GM06990 (cell line): ENCODE measurements around the gene C2.
"Not testable (repeated sequence)": the region's sequence is repeated elsewhere in the genome, so short reads cannot be mapped to it uniquely, and the experiment has no call there.

Experiments used
- DNase-seq: peaks from one replicate; pipeline ENCODE4 v3.0.0-alpha.2; 2011; ENCODE audit not compliant: insufficient read length; ENCODE audit errors: extremely low read depth
- H3K27me3 ChIP-seq: replicated peaks from 2 replicates; pipeline ENCODE4 v1.6.0; 2011; ENCODE audit warnings: low read length; ENCODE audit not compliant: control insufficient read depth, insufficient read depth
- H3K36me3 ChIP-seq: 2 replicates; pipeline ENCODE4 v1.5.1; 2011; ENCODE audit warnings: low read length; ENCODE audit not compliant: control insufficient read depth, insufficient read depth
- H3K4me3 ChIP-seq: replicated peaks from 2 replicates; pipeline ENCODE4 v1.5.1; 2011; ENCODE audit warnings: low read depth, mild to moderate bottlenecking, control low read depth, low read length
- TF ChIP-seq, protein P1 (sequence below): IDR thresholded peaks from 2 replicates; pipeline ENCODE4 v1.5.1; 2011; ENCODE audit warnings: low read length, control low read depth, mild to moderate bottlenecking, inconsistent platforms; ENCODE audit not compliant: insufficient read depth, poor library complexity, severe bottlenecking

The C2 gene

DNA sequence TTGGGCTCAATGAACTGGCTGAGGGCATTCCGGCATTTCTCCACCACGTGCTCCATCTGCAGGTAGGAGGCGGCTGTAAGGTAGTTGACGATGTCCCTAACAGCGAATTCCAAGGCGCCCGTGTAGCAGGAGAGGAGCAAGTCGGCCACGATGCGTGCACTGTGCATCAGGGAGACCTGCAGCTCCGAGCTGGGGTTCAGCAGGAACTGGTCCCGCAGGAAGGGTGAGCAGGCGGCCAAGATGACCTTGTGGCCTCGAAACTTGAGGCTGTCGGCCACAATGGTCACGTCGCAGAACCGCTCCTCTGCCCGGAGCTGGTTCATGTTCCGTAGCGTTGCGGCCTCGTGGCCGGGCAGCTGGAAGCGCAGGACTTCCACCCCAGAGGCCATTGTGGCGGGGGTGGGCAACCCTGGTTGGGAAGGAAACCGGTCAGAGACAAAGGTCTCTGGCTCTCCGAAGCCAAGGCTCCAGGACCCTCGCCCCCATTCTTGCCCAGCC lies 26.6 kb upstream of the C2 start:
- H3K27me3 ChIP-seq: no peaks in the 10 kb centered on the region
- peak overlapping the region; percentile 62 for H3K4me3 ChIP-seq
- TF ChIP-seq, protein P1, sequence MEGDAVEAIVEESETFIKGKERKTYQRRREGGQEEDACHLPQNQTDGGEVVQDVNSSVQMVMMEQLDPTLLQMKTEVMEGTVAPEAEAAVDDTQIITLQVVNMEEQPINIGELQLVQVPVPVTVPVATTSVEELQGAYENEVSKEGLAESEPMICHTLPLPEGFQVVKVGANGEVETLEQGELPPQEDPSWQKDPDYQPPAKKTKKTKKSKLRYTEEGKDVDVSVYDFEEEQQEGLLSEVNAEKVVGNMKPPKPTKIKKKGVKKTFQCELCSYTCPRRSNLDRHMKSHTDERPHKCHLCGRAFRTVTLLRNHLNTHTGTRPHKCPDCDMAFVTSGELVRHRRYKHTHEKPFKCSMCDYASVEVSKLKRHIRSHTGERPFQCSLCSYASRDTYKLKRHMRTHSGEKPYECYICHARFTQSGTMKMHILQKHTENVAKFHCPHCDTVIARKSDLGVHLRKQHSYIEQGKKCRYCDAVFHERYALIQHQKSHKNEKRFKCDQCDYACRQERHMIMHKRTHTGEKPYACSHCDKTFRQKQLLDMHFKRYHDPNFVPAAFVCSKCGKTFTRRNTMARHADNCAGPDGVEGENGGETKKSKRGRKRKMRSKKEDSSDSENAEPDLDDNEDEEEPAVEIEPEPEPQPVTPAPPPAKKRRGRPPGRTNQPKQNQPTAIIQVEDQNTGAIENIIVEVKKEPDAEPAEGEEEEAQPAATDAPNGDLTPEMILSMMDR: no peak
- no peak for DNase-seq
- H3K36me3 ChIP-seq: no peaks in the 10 kb centered on the region; the same call in 1 of the 2 replicates

GRCh38 chr6:31901415-31901952 lies 26.0 kb upstream of the C2 start:
- TF ChIP-seq, protein P1: no peak
- peak; percentile 72 for DNase-seq
- H3K4me3 ChIP-seq: peak overlapping the region; percentile 62
- no peaks in the 10 kb centered on the region; the same call in 1 of the 2 replicates for H3K36me3 ChIP-seq
- H3K27me3 ChIP-seq: no peaks in the 10 kb centered on the region

DNA sequence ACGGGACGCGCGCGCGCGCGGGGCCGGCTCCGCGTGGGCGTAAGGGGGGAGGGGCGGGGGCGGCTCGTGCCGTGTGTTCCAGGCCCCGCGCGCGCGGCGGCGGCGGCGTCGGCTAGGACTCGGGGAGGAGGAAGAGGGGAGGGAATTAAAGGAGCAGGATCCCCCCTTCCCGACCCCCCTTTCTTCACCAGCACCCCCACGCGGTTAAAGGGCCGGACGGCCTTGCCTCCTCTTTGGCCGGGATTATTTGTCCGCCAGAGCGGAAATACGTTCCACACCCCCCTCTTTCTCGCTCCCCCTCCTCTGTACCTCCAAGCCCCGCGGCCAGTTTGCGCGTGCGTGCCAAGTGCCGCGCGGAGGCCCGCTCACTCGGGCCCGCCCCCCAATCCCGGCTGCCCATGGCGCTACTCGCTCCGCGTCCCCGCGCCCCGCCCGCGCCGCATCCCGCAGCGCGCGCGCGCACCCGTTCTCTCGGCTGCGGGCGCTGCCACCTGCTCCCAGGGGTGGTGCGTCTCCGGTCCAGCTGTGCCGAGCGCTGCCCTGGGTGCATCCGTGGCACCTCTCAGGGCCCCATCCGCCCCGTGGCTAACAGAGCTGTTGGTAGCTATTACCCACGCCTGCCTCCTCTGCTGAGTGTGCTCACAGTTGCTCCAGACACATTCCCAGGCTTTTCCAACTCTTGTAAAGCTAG lies 25.4 kb upstream of the C2 start, which contains the start of gene ZBTB12:
Gene ZBTB12 (minus strand): TSS at position 134 of the 691 bp plus-strand sequence. CDS start 781 bp downstream, outside the sequence.
- Histone ChIP-seq H3K36me3 (no peaks in the 10 kb centered on the region; the same call in 1 of the 2 replicates), H3K4me3 (peak within 1 kb of the TSS; percentile 62), H3K27me3 (no peaks in the 10 kb centered on the region)
- TF ChIP-seq, protein P1: no peak
- DNase-seq: peak; percentile 91

DNA sequence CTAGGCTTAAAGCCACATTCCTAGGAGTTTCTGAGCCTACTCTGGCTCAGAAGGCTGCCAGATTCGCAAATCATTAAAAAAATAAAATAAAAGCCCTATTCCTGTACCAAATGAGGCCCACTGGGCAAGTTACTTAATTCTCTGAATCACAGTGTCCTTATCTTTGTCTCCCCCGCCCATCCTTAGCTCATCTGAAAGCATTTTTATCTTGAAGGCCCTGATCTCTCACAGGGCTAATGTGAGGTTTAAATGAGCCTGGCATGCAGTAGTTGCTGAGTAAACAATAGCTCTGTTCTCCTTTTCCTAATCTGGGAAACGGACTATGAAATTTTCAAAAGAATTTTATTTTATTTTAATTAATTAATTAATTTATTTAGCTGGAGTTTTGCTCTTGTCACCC lies 23.6 kb upstream of the C2 start:
- Histone ChIP-seq H3K27me3 (no peaks in the 10 kb centered on the region), H3K36me3 (no peaks in the 10 kb centered on the region; the same call in 1 of the 2 replicates), H3K4me3 (no peak overlapping the region)
- TF ChIP-seq, protein P1: no peak
- no peak for DNase-seq

DNA sequence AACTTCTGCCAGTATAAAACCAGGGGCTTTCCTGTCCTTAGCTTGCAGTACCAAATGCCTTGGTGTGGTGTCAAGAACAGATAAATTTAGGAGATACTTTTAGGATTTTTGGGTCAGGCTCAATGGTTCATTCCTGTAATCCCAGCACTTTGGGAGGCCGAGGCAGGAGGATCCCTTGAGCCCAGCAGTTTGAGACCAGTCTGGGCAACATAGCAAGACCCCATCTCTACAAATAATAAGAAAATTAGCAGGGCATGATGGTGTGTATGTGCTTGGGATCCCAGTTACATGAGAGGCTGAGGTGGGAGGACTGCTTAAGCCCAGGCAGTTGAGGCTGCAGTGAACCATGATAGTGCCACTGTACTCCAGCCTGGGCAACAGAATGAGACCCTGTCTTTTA lies 22.5 kb upstream of the C2 start:
- H3K27me3 ChIP-seq: no peaks in the 10 kb centered on the region
- DNase-seq: no peak
- TF ChIP-seq, protein P1: no peak
- H3K4me3 ChIP-seq: no peak overlapping the region
- no peaks in the 10 kb centered on the region for H3K36me3 ChIP-seq

GRCh38 chr6:31906122-31906521 lies 21.4 kb upstream of the C2 start:
- DNase-seq: no peak
- Histone ChIP-seq H3K36me3 (no peaks in the 10 kb centered on the region), H3K4me3 (no peak overlapping the region), H3K27me3 (no peaks in the 10 kb centered on the region)
- TF ChIP-seq, protein P1: no peak

DNA sequence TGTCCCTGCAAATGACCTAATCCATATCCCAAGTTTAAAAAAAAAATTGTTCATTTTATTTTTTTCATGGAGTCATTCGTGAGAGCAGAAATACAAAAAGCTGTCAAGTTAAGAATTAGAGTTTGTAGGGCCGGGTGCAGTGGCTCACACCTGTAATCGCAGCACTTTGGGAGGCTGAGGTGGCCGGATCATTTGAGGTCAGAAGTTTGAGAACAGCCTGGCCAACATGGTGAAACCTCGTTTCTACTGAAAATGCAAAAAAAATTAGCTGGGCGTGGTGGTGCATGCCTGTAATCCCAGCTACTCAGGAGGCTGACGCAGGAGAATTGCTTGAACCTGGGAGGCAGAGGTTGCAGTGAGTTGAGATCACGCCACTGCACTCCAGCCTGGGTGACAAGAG lies 20.8 kb upstream of the C2 start:
- not testable (repeated sequence) for H3K27me3 ChIP-seq, H3K36me3 ChIP-seq, DNase-seq, H3K4me3 ChIP-seq
